ENCODE measurements around the gene DTX4. TPM values are rescaled to one million over a fixed set of nuclear protein-coding genes. Genes with fewer than 3 reads are reported as not detected.

The DTX4 gene
- total and polyA plus RNA-seq, 7 experiments from 2014 or later = 0.22 to 3.9 (median 1.1) TPM

DNA sequence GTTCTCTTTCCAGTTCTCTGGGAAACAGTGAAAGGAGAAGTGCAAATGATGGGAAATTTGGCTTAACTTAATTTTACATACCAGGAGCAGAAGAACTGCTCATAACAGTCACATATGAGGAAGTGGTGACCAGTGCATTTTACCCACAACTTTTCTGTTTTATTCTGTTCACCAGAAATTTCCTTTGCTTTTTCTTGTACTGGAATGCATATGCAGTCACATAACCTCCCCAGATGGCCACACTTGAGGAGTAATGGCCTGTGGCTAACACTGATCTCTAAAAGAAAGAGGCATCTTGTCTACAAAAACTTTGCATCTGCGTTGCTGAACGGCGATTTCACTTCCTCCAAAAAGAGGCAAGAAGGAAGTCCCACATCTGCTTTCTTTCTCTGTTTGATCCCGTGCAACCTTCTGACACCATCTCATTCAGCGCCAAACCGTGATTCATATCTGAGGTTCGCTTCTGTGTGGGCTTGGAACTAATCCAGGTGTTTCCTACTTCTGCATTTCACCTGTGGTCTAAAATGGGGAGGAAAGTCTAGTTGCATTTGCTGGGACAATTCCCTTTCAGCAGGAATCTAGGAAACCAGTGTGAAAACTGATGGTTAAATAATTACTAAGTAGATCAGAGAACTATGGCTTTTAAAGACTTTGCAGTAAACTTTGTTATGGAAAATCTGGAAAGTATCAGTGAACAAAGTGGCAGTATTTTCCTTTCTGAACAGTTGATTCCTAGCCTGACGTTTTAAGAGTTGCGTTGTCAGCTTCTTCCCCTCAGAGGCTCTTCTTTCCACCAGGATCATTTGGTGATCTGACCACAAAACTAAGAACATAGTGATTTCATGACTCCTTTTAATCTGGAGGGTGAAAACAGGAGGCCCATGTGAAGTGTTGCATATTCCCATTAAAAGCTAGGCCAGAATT is 45.0 kb downstream of the DTX4 start:
- H3K9me3 Mint-ChIP-seq = peaks cover 0 to 5% (median 0%) of the 10 kb centered on the region in 11 donors
- CTCF ChIA-PET = no interaction called here
- Histone ChIP-seq H3K9me3 (ENCODE audit: control insufficient read depth in 2 of 3, low read length in 3 of 3) (no peaks in the 10 kb centered on the region), H3K4me3 (ENCODE audit: low read length) (no peak overlapping the region), H3K4me1 (ENCODE audit: control insufficient read depth in 2 of 2, insufficient read depth in 2 of 2, low read length in 2 of 2) (no peaks in the 10 kb centered on the region), H3K27ac (ENCODE audit: low read depth, low read length) (no peak overlapping the region), H3K36me3 (ENCODE audit: control insufficient read depth in 2 of 3, insufficient read depth in 3 of 3, low read length in 3 of 3) (no peaks in the 10 kb centered on the region), H3K27me3 (ENCODE audit: control insufficient read depth in 2 of 2, insufficient read depth in 2 of 2, low read length in 2 of 2) (no peaks in the 10 kb centered on the region)
- ATAC-seq (peak; percentile 73), DNase-seq (no peak)
- POLR2A ChIA-PET = no interaction called here
- H3K27me3 Mint-ChIP-seq = peaks cover 0 to 14% (median 0%) of the 10 kb centered on the region in 5 donors
- peak overlapping the region in 1 of 9 donors; percentile 17 for H3K27ac Mint-ChIP-seq
- peak overlapping the region in 7 of 10 donors; percentile 2 to 47 (median 16) for H3K4me3 Mint-ChIP-seq
- intact Hi-C loops (cut with micrococcal nuclease) = no loop called here
- H3K4me1 Mint-ChIP-seq = peaks cover 0 to 14% (median 12%) of the 10 kb centered on the region in 7 donors
- H3K36me3 Mint-ChIP-seq = no peaks in the 10 kb centered on the region

DNA sequence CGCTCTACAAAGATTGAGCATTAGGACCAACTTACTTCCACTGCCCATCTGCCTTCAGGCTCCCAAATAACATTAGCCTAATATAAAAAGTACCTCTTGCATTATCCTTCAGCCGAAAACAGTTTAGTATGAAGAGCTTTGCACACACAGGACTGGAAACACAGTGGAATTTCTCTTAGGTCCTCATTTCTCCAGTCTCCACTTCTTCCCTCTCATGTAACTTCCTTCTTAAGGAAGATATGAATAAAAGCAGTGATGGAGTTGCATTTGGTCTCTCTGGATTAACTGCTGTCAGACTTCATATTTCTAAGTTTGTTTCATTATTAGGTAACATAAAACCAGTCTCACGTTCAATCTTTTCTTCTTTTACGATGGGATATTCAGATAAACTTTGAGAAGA is 46.4 kb downstream of the DTX4 start:
- Histone ChIP-seq H3K27me3 (ENCODE audit: control insufficient read depth in 2 of 2, insufficient read depth in 2 of 2, low read length in 2 of 2) (no peaks in the 10 kb centered on the region), H3K36me3 (ENCODE audit: control insufficient read depth in 2 of 3, insufficient read depth in 3 of 3, low read length in 3 of 3) (no peaks in the 10 kb centered on the region), H3K9me3 (ENCODE audit: control insufficient read depth in 2 of 3, low read length in 3 of 3) (no peaks in the 10 kb centered on the region), H3K4me1 (ENCODE audit: control insufficient read depth in 2 of 2, insufficient read depth in 2 of 2, low read length in 2 of 2) (no peaks in the 10 kb centered on the region), H3K4me3 (ENCODE audit: low read length) (no peak overlapping the region), H3K27ac (ENCODE audit: low read depth, low read length) (no peak overlapping the region)
- no peak overlapping the region for H3K4me3 Mint-ChIP-seq
- intact Hi-C loops (cut with micrococcal nuclease) = no loop called here
- CTCF ChIA-PET = interaction anchor here (1.1 kb wide), 1 partner anchor 32 kb away, joined by 3 read pairs; no protein-coding TSS in a partner anchor
- H3K4me1 Mint-ChIP-seq = peaks cover 0 to 14% (median 12%) of the 10 kb centered on the region in 7 donors
- H3K27me3 Mint-ChIP-seq = peaks cover 0 to 14% (median 0%) of the 10 kb centered on the region in 5 donors
- H3K27ac Mint-ChIP-seq = no peak overlapping the region
- DNase-seq (no peak), ATAC-seq (no peak)
- POLR2A ChIA-PET = no interaction called here
- H3K9me3 Mint-ChIP-seq = peaks cover 0 to 5% (median 0%) of the 10 kb centered on the region in 11 donors
- H3K36me3 Mint-ChIP-seq = no peaks in the 10 kb centered on the region

DNA sequence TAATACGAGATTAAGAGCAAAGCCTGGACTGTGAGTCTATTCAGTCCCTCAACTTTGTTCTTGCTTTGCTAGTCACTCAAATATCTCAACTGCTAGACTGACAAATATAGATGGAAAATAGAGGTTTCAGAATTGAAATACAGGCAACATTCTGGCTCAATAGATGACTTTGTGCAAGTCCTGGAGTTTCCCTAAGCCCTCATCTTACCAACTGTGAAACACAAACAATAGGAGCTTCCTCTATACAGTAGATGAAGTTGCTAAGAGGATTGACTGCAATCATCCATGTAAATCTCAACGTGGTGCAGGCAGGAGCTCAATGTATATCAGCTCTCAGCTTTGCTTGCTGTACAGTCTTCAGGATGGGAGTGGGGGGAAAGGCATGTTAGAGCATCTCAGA is 47.0 kb downstream of the DTX4 start:
- H3K27ac ChIP-seq (ENCODE audit: low read depth, low read length) = no peak overlapping the region
- H3K36me3 Mint-ChIP-seq = no peaks in the 10 kb centered on the region
- H3K4me1 ChIP-seq (ENCODE audit: control insufficient read depth in 2 of 2, insufficient read depth in 2 of 2, low read length in 2 of 2) = no peaks in the 10 kb centered on the region
- intact Hi-C loops (cut with micrococcal nuclease) = no loop called here
- no peak overlapping the region for H3K4me3 Mint-ChIP-seq
- H3K27ac Mint-ChIP-seq = no peak overlapping the region
- peaks cover 0 to 5% (median 0%) of the 10 kb centered on the region in 11 donors for H3K9me3 Mint-ChIP-seq
- DNase-seq (no peak), ATAC-seq (peak; percentile 17)
- no peaks in the 10 kb centered on the region for H3K9me3 ChIP-seq (ENCODE audit: control insufficient read depth in 2 of 3, low read length in 3 of 3)
- no peaks in the 10 kb centered on the region for H3K36me3 ChIP-seq (ENCODE audit: control insufficient read depth in 2 of 3, insufficient read depth in 3 of 3, low read length in 3 of 3)
- no peak overlapping the region for H3K4me3 ChIP-seq (ENCODE audit: low read length)
- no peaks in the 10 kb centered on the region for H3K27me3 ChIP-seq (ENCODE audit: control insufficient read depth in 2 of 2, insufficient read depth in 2 of 2, low read length in 2 of 2)
- H3K27me3 Mint-ChIP-seq = peaks cover 0 to 14% (median 0%) of the 10 kb centered on the region in 5 donors
- ChIA-PET CTCF (interaction anchor here (0.5 to 1.1 kb wide), 3 partner anchors 33 to 1556 kb away, joined by 3 read pairs; no protein-coding TSS in a partner anchor), POLR2A (no interaction called here)
- peaks cover 6 to 14% (median 12%) of the 10 kb centered on the region in 7 donors for H3K4me1 Mint-ChIP-seq

DNA sequence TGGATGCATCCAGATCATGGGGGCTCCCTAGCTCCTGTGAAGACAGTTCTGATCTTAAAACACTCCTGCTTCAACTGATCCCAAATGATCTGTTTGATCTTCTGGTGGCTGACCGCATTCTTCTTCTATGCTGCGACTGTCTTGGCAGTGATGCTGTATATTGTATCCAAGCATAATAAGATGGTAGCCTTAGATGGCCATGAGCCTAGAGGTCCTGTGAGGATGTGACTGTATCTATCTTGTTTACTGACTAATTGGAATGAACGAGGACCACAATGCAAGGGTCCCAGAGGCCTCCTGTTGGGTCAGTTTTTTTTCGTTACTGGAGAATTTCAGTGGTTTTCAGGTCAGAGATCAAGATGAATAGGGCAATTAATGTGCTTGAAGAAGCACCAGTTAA is 47.9 kb downstream of the DTX4 start:
- ChIA-PET POLR2A (no interaction called here), CTCF (interaction anchor here (0.9 kb wide), 1 partner anchor 62 kb away, joined by 3 read pairs; no protein-coding TSS in a partner anchor)
- Histone ChIP-seq H3K36me3 (ENCODE audit: control insufficient read depth in 2 of 3, insufficient read depth in 3 of 3, low read length in 3 of 3) (no peaks in the 10 kb centered on the region), H3K9me3 (ENCODE audit: control insufficient read depth in 2 of 3, low read length in 3 of 3) (no peaks in the 10 kb centered on the region), H3K4me3 (ENCODE audit: low read length) (no peak overlapping the region), H3K27me3 (ENCODE audit: control insufficient read depth in 2 of 2, insufficient read depth in 2 of 2, low read length in 2 of 2) (no peaks in the 10 kb centered on the region), H3K27ac (ENCODE audit: low read depth, low read length) (no peak overlapping the region), H3K4me1 (ENCODE audit: control insufficient read depth in 2 of 2, insufficient read depth in 2 of 2, low read length in 2 of 2) (no peaks in the 10 kb centered on the region)
- Mint-ChIP-seq H3K36me3 (no peaks in the 10 kb centered on the region), H3K4me3 (no peak overlapping the region), H3K4me1 (peaks cover 6 to 17% (median 13%) of the 10 kb centered on the region in 7 donors), H3K27ac (no peak overlapping the region), H3K27me3 (peaks cover 0 to 14% (median 0%) of the 10 kb centered on the region in 5 donors), H3K9me3 (peaks cover 0 to 5% (median 0%) of the 10 kb centered on the region in 11 donors)
- intact Hi-C loops (cut with micrococcal nuclease) = no loop called here
- no peak for ATAC-seq
- DNase-seq = no peak

DNA sequence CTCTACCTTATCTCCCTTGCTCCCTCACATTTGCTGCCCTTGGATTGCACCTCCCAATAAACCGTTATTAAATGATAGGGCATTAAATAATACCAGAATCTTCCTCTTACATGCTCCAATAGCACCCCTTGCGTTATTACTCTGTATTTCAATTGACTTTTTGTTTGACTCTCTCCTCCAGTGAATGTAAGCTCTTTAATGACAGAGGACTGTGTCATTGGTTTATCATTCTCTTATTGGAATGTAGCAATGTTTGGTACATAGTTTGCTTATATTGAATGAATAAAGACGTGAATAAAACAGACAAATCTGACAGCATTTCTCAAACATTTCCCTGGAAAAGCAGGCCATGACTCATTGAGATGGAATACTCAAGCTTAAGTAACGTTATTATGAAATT is 49.5 kb downstream of the DTX4 start:
- POLR2A ChIA-PET = interaction anchor here (0.6 kb wide), 1 partner anchor 17 kb away, joined by 3 read pairs; no protein-coding TSS in a partner anchor
- H3K27me3 Mint-ChIP-seq = peaks cover 0 to 11% (median 0%) of the 10 kb centered on the region in 5 donors
- CTCF ChIA-PET = no interaction called here
- Histone ChIP-seq H3K4me1 (ENCODE audit: control insufficient read depth in 2 of 2, insufficient read depth in 2 of 2, low read length in 2 of 2) (no peaks in the 10 kb centered on the region), H3K4me3 (ENCODE audit: low read length) (no peak overlapping the region), H3K27me3 (ENCODE audit: control insufficient read depth in 2 of 2, insufficient read depth in 2 of 2, low read length in 2 of 2) (no peaks in the 10 kb centered on the region), H3K9me3 (ENCODE audit: control insufficient read depth in 2 of 3, low read length in 3 of 3) (no peaks in the 10 kb centered on the region), H3K27ac (ENCODE audit: low read depth, low read length) (no peak overlapping the region), H3K36me3 (ENCODE audit: control insufficient read depth in 2 of 3, insufficient read depth in 3 of 3, low read length in 3 of 3) (no peaks in the 10 kb centered on the region)
- H3K4me3 Mint-ChIP-seq = no peak overlapping the region
- intact Hi-C loops (cut with micrococcal nuclease) = no loop called here
- no peaks in the 10 kb centered on the region for H3K36me3 Mint-ChIP-seq
- peaks cover 0 to 5% (median 0%) of the 10 kb centered on the region in 11 donors for H3K9me3 Mint-ChIP-seq
- ATAC-seq (no peak), DNase-seq (no peak)
- H3K27ac Mint-ChIP-seq = no peak overlapping the region
- H3K4me1 Mint-ChIP-seq = peaks cover 6 to 18% (median 13%) of the 10 kb centered on the region in 7 donors

DNA sequence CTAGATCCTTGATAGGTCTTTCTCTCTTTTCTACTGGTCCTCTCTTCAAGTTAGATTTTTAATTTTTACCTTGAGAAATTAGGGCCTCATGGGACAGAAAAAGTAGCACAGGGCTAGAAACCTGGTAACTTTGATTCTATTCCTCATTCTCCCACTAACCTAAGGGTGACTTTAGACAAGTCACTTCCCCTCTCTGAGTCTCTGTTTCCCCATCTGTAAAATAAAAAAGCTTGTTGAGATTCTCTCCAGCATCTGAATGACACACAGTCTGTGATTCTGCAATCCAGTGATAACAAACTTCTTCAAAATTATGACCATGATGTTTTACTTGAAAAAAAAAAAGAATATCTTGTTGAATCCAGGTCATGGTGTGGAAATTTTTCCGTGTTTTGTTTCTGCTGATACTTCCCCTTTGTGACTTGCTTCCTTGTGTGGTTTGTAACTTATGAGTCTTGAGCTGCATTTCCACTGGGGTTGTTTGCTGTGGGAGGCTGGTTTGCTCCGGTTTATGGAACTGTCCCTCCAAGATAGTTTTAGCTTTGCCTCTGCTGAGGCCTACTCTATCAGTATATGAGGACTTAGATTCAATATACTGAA is 50.6 kb downstream of the DTX4 start:
- intact Hi-C loops (cut with micrococcal nuclease) = no loop called here
- Mint-ChIP-seq H3K27me3 (peaks cover 0 to 7% (median 0%) of the 10 kb centered on the region in 5 donors), H3K27ac (no peak overlapping the region), H3K9me3 (peaks cover 0 to 5% (median 0%) of the 10 kb centered on the region in 11 donors), H3K4me3 (no peak overlapping the region), H3K36me3 (no peaks in the 10 kb centered on the region), H3K4me1 (peaks cover 0 to 16% (median 2%) of the 10 kb centered on the region in 7 donors)
- H3K36me3 ChIP-seq (ENCODE audit: control insufficient read depth in 2 of 3, insufficient read depth in 3 of 3, low read length in 3 of 3) = no peaks in the 10 kb centered on the region
- no peaks in the 10 kb centered on the region for H3K9me3 ChIP-seq (ENCODE audit: control insufficient read depth in 2 of 3, low read length in 3 of 3)
- H3K4me3 ChIP-seq (ENCODE audit: low read length) = no peak overlapping the region
- DNase-seq (no peak), ATAC-seq (peak; percentile 74)
- POLR2A ChIA-PET = interaction anchor here (0.5 to 0.6 kb wide), 3 partner anchors 12 to 50 kb away, joined by 3 to 4 read pairs (median 3); no protein-coding TSS in a partner anchor
- CTCF ChIA-PET = no interaction called here
- no peaks in the 10 kb centered on the region for H3K4me1 ChIP-seq (ENCODE audit: control insufficient read depth in 2 of 2, insufficient read depth in 2 of 2, low read length in 2 of 2)
- no peak overlapping the region for H3K27ac ChIP-seq (ENCODE audit: low read depth, low read length)
- H3K27me3 ChIP-seq (ENCODE audit: control insufficient read depth in 2 of 2, insufficient read depth in 2 of 2, low read length in 2 of 2) = no peaks in the 10 kb centered on the region

All from naive thymus-derived CD4-positive, alpha-beta T cell (primary cell).